Measurements from ENCODE around the gene USP13. TPM values are rescaled to one million over a fixed set of nuclear protein-coding genes. Genes with fewer than 3 reads are reported as not detected.

USP13 gene
- total and polyA plus RNA-seq, 2 donors (not counting 3 experiments of a cell fraction or from before 2014, with no cell fraction given) = 5.8 to 24.0 TPM

GRCh38 chr3:179640469-179640868, 12.4 kb upstream of the USP13 start:
- Histone ChIP-seq H3K27me3 (ENCODE audit: control insufficient read depth in 2 of 2, insufficient read depth in 2 of 2, low read length in 2 of 2) (no peaks in the 10 kb centered on the region), H3K4me2 (ENCODE audit: insufficient read depth, low read length) (no peak overlapping the region), H3K4me1 (ENCODE audit: control insufficient read depth, extremely low read depth, insufficient read depth, low read length) (no peaks in the 10 kb centered on the region), H3K27ac (ENCODE audit: insufficient read depth, low read depth, low read length) (no peak overlapping the region), H3K79me2 (ENCODE audit: control insufficient read depth, insufficient read depth, low read length) (no peaks in the 10 kb centered on the region), H3K4me3 (replicated peaks in 1 of 3; ENCODE audit: insufficient read depth in 1 of 3, low read depth in 1 of 3, low read length in 3 of 3) (no peak overlapping the region), H3K9ac (replicated peaks; ENCODE audit: extremely low read depth, insufficient read depth, low read length) (no peak overlapping the region), H4K20me1 (replicated peaks; ENCODE audit: control insufficient read depth, extremely low read depth, insufficient read depth, low read length) (no peaks in the 10 kb centered on the region), H2AFZ (ENCODE audit: low read depth, low read length) (no peak overlapping the region), H3K9me3 (replicated peaks; ENCODE audit: control insufficient read depth, insufficient read depth, low read length) (no peaks in the 10 kb centered on the region), H3K9me1 (replicated peaks; ENCODE audit: control insufficient read depth, extremely low read depth, insufficient read depth, low read length) (no peaks in the 10 kb centered on the region), H3K36me3 (ENCODE audit: control insufficient read depth in 2 of 2, extremely low read depth in 1 of 2, insufficient read depth in 2 of 2, low read length in 2 of 2) (no peaks in the 10 kb centered on the region)
- DNase-seq (ENCODE audit: low read depth, low spot score) (no peak), FAIRE-seq (no peak)
- intact Hi-C loops (cut with micrococcal nuclease) (no loop called here), dilution Hi-C loops (cut with MboI; ENCODE audit: extremely low pct_ligation_motif_present, low sequenced_read_pairs) (no loop called here)
- BruUV-seq (replicated peaks) = no TSS peak
- ChIA-PET CTCF (interaction anchor here (1.9 kb wide), 1 partner anchor 9 kb away, joined by 6 read pairs; no protein-coding TSS in a partner anchor), POLR2A (no interaction called here)
- no peak for TF ChIP-seq MYC (IDR thresholded peaks at IDR 0.05; ENCODE audit: low read depth, low read length)
- no peak for TF ChIP-seq GATA2 (IDR thresholded peaks at IDR 0.05; ENCODE audit: insufficient read depth, insufficient read length, low read depth, low read length)
- TF ChIP-seq POLR2AphosphoS5 (IDR thresholded peaks at IDR 0.05; ENCODE audit: insufficient read depth, low read depth, low read length) = no peak
- no peak for TF ChIP-seq EZH2 (IDR thresholded peaks at IDR 0.05; ENCODE audit: borderline replicate concordance, low read depth, low read length, severe bottlenecking)
- no peak for TF ChIP-seq JUN (IDR thresholded peaks at IDR 0.05; ENCODE audit: borderline replicate concordance, insufficient read depth, insufficient read length, low read depth)
- TF ChIP-seq POLR2A (IDR thresholded peaks at IDR 0.05; ENCODE audit: low read depth, low read length) = no peak
- no peak for TF ChIP-seq FOS (IDR thresholded peaks at IDR 0.05; ENCODE audit: borderline replicate concordance, insufficient read depth, low read length)
- no peak for TF ChIP-seq CTCF (IDR thresholded peaks at IDR 0.05; ENCODE audit: extremely low read depth in 1 of 2, insufficient read depth in 1 of 2, low read depth in 1 of 2, low read length in 2 of 2)
- TF ChIP-seq MAX (IDR thresholded peaks at IDR 0.05; ENCODE audit: insufficient read depth, insufficient read length) = no peak

All from endothelial cell of umbilical vein (primary cell).